GM20431 (cell line): ENCODE results near the gene SCRG1.

Source experiments
- in situ Hi-C: fragments of 300-500 bp; cut with MseI, MboI; formaldehyde crosslinking; loops from one replicate; pipeline ENCODE4 v1.15.0; 2020; ENCODE audit warnings: low sequenced_read_pairs; ENCODE audit not compliant: unreplicated experiment

The SCRG1 gene

GRCh38 chr4:173370130-173370476 is 28.8 kb downstream of the SCRG1 start:
- in situ Hi-C loops = no loop called here

GRCh38 chr4:173367946-173368345 is 31.0 kb downstream of the SCRG1 start:
- in situ Hi-C loops = no loop called here

- in situ Hi-C loops = no loop called here
Observed at GRCh38 chr4:173367285-173367684, 31.6 kb downstream of the SCRG1 start.

GRCh38 chr4:173365359-173365996 is 33.4 kb downstream of the SCRG1 start:
- in situ Hi-C loops = no loop called here

- in situ Hi-C loops = no loop called here
Observed at GRCh38 chr4:173362666-173363065, 36.2 kb downstream of the SCRG1 start.

GRCh38 chr4:173360587-173361221 is 38.2 kb downstream of the SCRG1 start:
- in situ Hi-C loops = no loop called here

GRCh38 chr4:173357939-173358338 is 41.0 kb downstream of the SCRG1 start:
- in situ Hi-C loops = no loop called here

GRCh38 chr4:173347467-173347866 is 51.4 kb downstream of the SCRG1 start:
- in situ Hi-C loops = no loop called here

- in situ Hi-C loops = no loop called here
Observed at GRCh38 chr4:173346074-173346473, 52.8 kb downstream of the SCRG1 start.

GRCh38 chr4:173345648-173346047 is 53.3 kb downstream of the SCRG1 start:
- in situ Hi-C loops = no loop called here

GRCh38 chr4:173343832-173344397 is 55.0 kb downstream of the SCRG1 start:
- in situ Hi-C loops = no loop called here

GRCh38 chr4:173337463-173337862 is 61.5 kb downstream of the SCRG1 start:
- in situ Hi-C loops = no loop called here

GRCh38 chr4:173334891-173335752 is 63.8 kb downstream of the SCRG1 start:
- in situ Hi-C loops = no loop called here
